H1 (cell line): ENCODE data around the gene DOCK10. TPM values are rescaled to one million over a fixed set of nuclear protein-coding genes. Genes with fewer than 3 reads are reported as not detected.

Source experiments
- CTCF ChIA-PET: fragments of 300-600 bp; sonication (Branson Sonifier 250); formaldehyde crosslinking; loops from one replicate; lab custom pipeline; 2021; ENCODE audit not compliant: partially characterized antibody; lab: Charles Lee
- POLR2A ChIA-PET: fragments of 300-600 bp; sonication (Branson Sonifier 250); formaldehyde crosslinking; loops from one replicate; lab custom pipeline; 2021; ENCODE audit warnings: inconsistent platforms; ENCODE audit not compliant: partially characterized antibody; lab: Charles Lee
- DNase-seq, 2 experiments: peaks; one replicate each; pipeline versions ENCODE4 v3.0.0 to v3.0.0-alpha.2; 2010 to 2022; ENCODE audit warnings: low spot score in 2 of 2, low read depth in 1 of 2, mixed read lengths in 1 of 2
- FAIRE-seq: peaks from 2 replicates; lab custom pipeline; 2011; peaks lifted over from hg19 to GRCh38; lab: Jason Lieb, UNC
- H2AFZ ChIP-seq: 2 replicates; pipeline ENCODE4 v1.8.1; 2012; ENCODE audit warnings: low read length, inconsistent platforms
- H2AK5ac ChIP-seq: 2 replicates; pipeline ENCODE4 v1.6.1; 2013; ENCODE audit warnings: low read depth, low read length
- H2BK120ac ChIP-seq: replicated peaks from 2 replicates; pipeline ENCODE3; 2013; ENCODE audit warnings: low read depth, low read length, inconsistent platforms
- H2BK12ac ChIP-seq: 2 replicates; pipeline ENCODE4 v1.6.1; 2013; ENCODE audit warnings: low read depth, low read length
- H2BK15ac ChIP-seq: 2 replicates; pipeline ENCODE4 v1.6.1; 2013; ENCODE audit warnings: low read length
- H2BK20ac ChIP-seq: 2 replicates; pipeline ENCODE4 v1.6.1; 2013; ENCODE audit warnings: low read length
- H2BK5ac ChIP-seq: 2 replicates; pipeline ENCODE4 v1.6.1; 2013; ENCODE audit warnings: low read depth, low read length
- H3K14ac ChIP-seq: 2 replicates; pipeline ENCODE4 v1.6.1; 2013; ENCODE audit warnings: inconsistent platforms; ENCODE audit not compliant: insufficient read length
- H3K18ac ChIP-seq: 2 replicates; pipeline ENCODE4 v1.6.1; 2013; ENCODE audit warnings: low read length; ENCODE audit errors: extremely low read depth
- H3K23ac ChIP-seq: 2 replicates; pipeline ENCODE4 v1.6.1; 2013; ENCODE audit warnings: inconsistent platforms; ENCODE audit not compliant: insufficient read length
- H3K23me2 ChIP-seq: 2 replicates; pipeline ENCODE4 v1.6.1; 2013; ENCODE audit warnings: low read depth, low read length
- H3K27ac ChIP-seq: 2 replicates; pipeline ENCODE4 v1.6.1; 2011; ENCODE audit warnings: low read depth, low read length, inconsistent platforms
- H3K27me3 ChIP-seq, 4 experiments: replicated peaks in 1 of 4; 1 replicate in 1 of 4; 2 replicates in 3 of 4; pipeline versions ENCODE4 v1.6.1 to v1.8.1; 2011 to 2013; ENCODE audit warnings: low read length in 3 of 4, mild to moderate bottlenecking in 3 of 4, inconsistent platforms in 2 of 4, mixed read lengths in 2 of 4, moderate library complexity in 1 of 4; ENCODE audit not compliant: control insufficient read depth in 3 of 4, insufficient read depth in 3 of 4; ENCODE audit errors: extremely low read depth in 1 of 4
- H3K36me3 ChIP-seq, 4 experiments: 2 replicates each; pipeline versions ENCODE4 v1.6.1 to v1.8.1; 2011 to 2013; ENCODE audit warnings: mild to moderate bottlenecking in 4 of 4, low read length in 3 of 4, moderate library complexity in 2 of 4, control low read depth in 1 of 4, inconsistent platforms in 1 of 4; ENCODE audit not compliant: insufficient read depth in 4 of 4, control insufficient read depth in 2 of 4
- H3K4ac ChIP-seq: replicated peaks from 2 replicates; pipeline ENCODE3; 2013; ENCODE audit warnings: low read length, low read depth, mixed read lengths, inconsistent platforms; ENCODE audit not compliant: insufficient read length
- H3K4me1 ChIP-seq, 4 experiments: replicated peaks in 1 of 4; 1 replicate in 1 of 4; 2 replicates in 3 of 4; pipeline versions ENCODE4 v1.6.1 to v1.8.1; 2011 to 2013; ENCODE audit warnings: low read length in 3 of 4, inconsistent platforms in 2 of 4, mixed read lengths in 1 of 4; ENCODE audit not compliant: insufficient read depth in 4 of 4, control insufficient read depth in 3 of 4
- H3K4me2 ChIP-seq, 2 experiments: 2 replicates each; pipeline versions ENCODE4 v1.6.1 to v1.8.1; 2011 to 2013; ENCODE audit warnings: low read depth in 2 of 2, low read length in 2 of 2, control low read depth in 1 of 2, inconsistent platforms in 1 of 2, mild to moderate bottlenecking in 1 of 2; ENCODE audit not compliant: insufficient read depth in 1 of 2
- H3K4me3 ChIP-seq, 4 experiments: fragments of 200-600, 300-600 bp in 1 of 4; sonication (generic), shearing (Covaris generic), sonication (Bioruptor Twin) in 1 of 4; 2 replicates each; pipeline versions ENCODE4 v1.5.1 to v1.8.1; 2011 to 2016; ENCODE audit warnings: low read length in 4 of 4, low read depth in 3 of 4, control low read depth in 2 of 4, inconsistent platforms in 2 of 4, mild to moderate bottlenecking in 2 of 4, mixed read lengths in 1 of 4, moderate library complexity in 1 of 4; ENCODE audit not compliant: insufficient read depth in 2 of 4; ENCODE audit errors: extremely low read depth in 1 of 4
- H3K56ac ChIP-seq: replicated peaks from 2 replicates; pipeline ENCODE3; 2013; ENCODE audit warnings: low read depth, mild to moderate bottlenecking, mixed read lengths, low read length, inconsistent platforms; ENCODE audit not compliant: insufficient read length
- H3K79me1 ChIP-seq: 2 replicates; pipeline ENCODE4 v1.6.1; 2013; ENCODE audit warnings: low read depth, low read length, control low read depth
- H3K79me2 ChIP-seq, 2 experiments: 2 replicates each; pipeline versions ENCODE4 v1.6.1 to v1.8.1; 2012 to 2013; ENCODE audit warnings: low read length in 2 of 2, mild to moderate bottlenecking in 2 of 2, inconsistent platforms in 1 of 2; ENCODE audit not compliant: insufficient read depth in 2 of 2, control insufficient read depth in 1 of 2
- H3K9ac ChIP-seq, 4 experiments: replicated peaks in 1 of 4; 1 replicate in 1 of 4; 2 replicates in 3 of 4; pipeline versions ENCODE4 v1.6.1 to v1.8.1; 2011 to 2013; ENCODE audit warnings: low read depth in 3 of 4, low read length in 3 of 4, control low read depth in 2 of 4, mild to moderate bottlenecking in 2 of 4, moderate library complexity in 2 of 4, inconsistent platforms in 1 of 4; ENCODE audit errors: extremely low read depth in 1 of 4
- H3K9me3 ChIP-seq, 2 experiments: 2 replicates each; pipeline versions ENCODE4 v1.6.1 to v1.8.1; 2012 to 2013; ENCODE audit warnings: mild to moderate bottlenecking in 2 of 2, moderate library complexity in 2 of 2, control low read depth in 1 of 2, inconsistent platforms in 1 of 2, low read depth in 1 of 2, low read length in 1 of 2, mixed read lengths in 1 of 2; ENCODE audit not compliant: insufficient read depth in 2 of 2
- H4K20me1 ChIP-seq, 2 experiments: replicated peaks in 1 of 2; 2 replicates each; pipeline versions ENCODE3 to v1.8.1; 2011 to 2013; ENCODE audit warnings: inconsistent platforms in 2 of 2, low read length in 2 of 2, mild to moderate bottlenecking in 1 of 2; ENCODE audit not compliant: insufficient read depth in 2 of 2, control insufficient read depth in 1 of 2
- H4K5ac ChIP-seq: 2 replicates; pipeline ENCODE4 v1.6.1; 2013; ENCODE audit warnings: low read length, low read depth, mixed read lengths, inconsistent platforms; ENCODE audit not compliant: insufficient read length
- H4K8ac ChIP-seq: 2 replicates; pipeline ENCODE4 v1.8.0; 2013; ENCODE audit warnings: mild to moderate bottlenecking, moderate library complexity, low read length, inconsistent platforms; ENCODE audit not compliant: insufficient read depth; ENCODE audit errors: extremely low read depth
- H4K91ac ChIP-seq: replicated peaks from 2 replicates; pipeline ENCODE3; 2013; ENCODE audit warnings: low read length, mixed read lengths, inconsistent platforms; ENCODE audit not compliant: insufficient read length
- EZH2 ChIP-seq: fragments of 200-600 bp; sonication (generic); IDR thresholded peaks from 2 replicates; pipeline ENCODE4 v1.7.1; 2012; ENCODE audit warnings: low read depth, mild to moderate bottlenecking, moderate library complexity, low read length, inconsistent platforms; ENCODE audit not compliant: severe bottlenecking
- GTF2F1 ChIP-seq: IDR thresholded peaks from 2 replicates; pipeline ENCODE4 v1.6.1; 2012; ENCODE audit warnings: low read depth, low read length, improper control_type of control experiment, borderline replicate concordance
- KDM4A ChIP-seq: IDR thresholded peaks from one replicate; pipeline ENCODE4 v1.7.1; 2012; ENCODE audit warnings: low read depth, mild to moderate bottlenecking, moderate library complexity, low read length, inconsistent platforms; ENCODE audit not compliant: severe bottlenecking
- POLR2A ChIP-seq, 2 experiments: IDR thresholded peaks; 1 replicate in 1 of 2; 2 replicates in 1 of 2; pipeline ENCODE4 v1.6.1; 2011; ENCODE audit warnings: low read depth in 2 of 2, low read length in 2 of 2, mild to moderate bottlenecking in 2 of 2; ENCODE audit errors: control extremely low read depth in 1 of 2
- RFX5 ChIP-seq: IDR thresholded peaks from 2 replicates; pipeline ENCODE4 v1.6.1; 2011; ENCODE audit warnings: low read depth, low read length, improper control_type of control experiment, borderline replicate concordance
- SIX5 ChIP-seq: IDR thresholded peaks from 2 replicates; pipeline ENCODE4 v1.6.1; 2011; ENCODE audit warnings: mild to moderate bottlenecking, low read depth, low read length
- SP2 ChIP-seq: IDR thresholded peaks from 2 replicates; pipeline ENCODE4 v1.6.1; 2012; ENCODE audit warnings: mild to moderate bottlenecking, low read length, inconsistent platforms
- WGBS, 2 experiments: shearing (Covaris generic) in 1 of 2; methylation state at CpG; one replicate each; pipeline versions ENCODE4 v1.1.6 to v1.1.7; 2013 to 2015; ENCODE audit warnings: low lambda C conversion rate in 2 of 2, mixed read lengths in 2 of 2, inconsistent platforms in 1 of 2, low coverage in 1 of 2, missing lambda C conversion rate in 1 of 2; ENCODE audit not compliant: insufficient replicate concordance in 2 of 2, insufficient coverage in 1 of 2, insufficient read length in 1 of 2; ENCODE audit errors: extremely low coverage in 1 of 2, missing lambda C conversion rate in 1 of 2; 5-methylcytosine and 5-hydroxymethylcytosine counted together
- polyA plus RNA-seq, 7 experiments: library from polyadenylated mRNA; depleted of rRNA in 3 of 7; stranded (reverse) in 5 of 7; unstranded in 2 of 7; fragments of >200 nt in 5 of 7; fragments of 200-250 nt in 2 of 7; gene quantifications; 1 replicate in 5 of 7; 2 replicates in 1 of 7; 4 replicates in 1 of 7; pipeline versions ENCODE4 v1.2.1 to v1.2.3, GENCODE V29; 2011 to 2013; ENCODE audit warnings: missing spikeins in 2 of 7, mixed read lengths in 2 of 7
- total RNA-seq: library from RNA; stranded (reverse); fragmentation: NEBNext Ultra II Directional; extraction: Animal tissue kit (Norgen Biotek cat#: 25700); gene quantifications from 2 replicates; pipeline ENCODE4 v1.2.1, GENCODE V29; 2021

The DOCK10 gene
- total and polyA plus RNA-seq, 2 of the 8 experiments (the other 6 are each of a cell fraction or from before 2014, with no cell fraction given): 0.33 to 1.6 TPM

- Histone ChIP-seq H3K23ac (no peak overlapping the region), H4K8ac (no peak overlapping the region), H3K9ac (no peak overlapping the region), H2BK15ac (no peak overlapping the region), H3K79me1 (no peaks in the 10 kb centered on the region), H3K79me2 (no peaks in the 10 kb centered on the region), H3K4ac (no peak overlapping the region), H3K36me3 (no peaks in the 10 kb centered on the region), H3K23me2 (no peaks in the 10 kb centered on the region), H3K14ac (no peak overlapping the region), H3K27ac (no peak overlapping the region), H2BK5ac (no peak overlapping the region), H2BK20ac (no peak overlapping the region), H3K56ac (no peak overlapping the region), H4K5ac (no peak overlapping the region), H3K18ac (no peak overlapping the region), H2BK120ac (no peak overlapping the region), H2AK5ac (no peak overlapping the region), H3K4me1 (no peaks in the 10 kb centered on the region), H2AFZ (no peak overlapping the region), H3K4me3 (no peak overlapping the region), H3K9me3 (no peaks in the 10 kb centered on the region), H4K91ac (no peak overlapping the region), H3K4me2 (no peak overlapping the region), H3K27me3 (no peaks in the 10 kb centered on the region), H4K20me1 (no peaks in the 10 kb centered on the region), H2BK12ac (no peak overlapping the region)
- no peak for DNase-seq
- no peak for TF ChIP-seq SP2
- no peak for TF ChIP-seq SIX5
- no peak for TF ChIP-seq EZH2
- TF ChIP-seq RFX5: no peak
- no peak for TF ChIP-seq POLR2A (IDR thresholded peaks at IDR 0.05; ENCODE audit: control extremely low read depth in 1 of 2, low read depth in 2 of 2, low read length in 2 of 2)
- no peak for TF ChIP-seq KDM4A
- no peak for TF ChIP-seq GTF2F1
- CTCF ChIA-PET: no interaction called here
- WGBS, 2 experiments: 89% methylated on average over 3 of the region's 3 CpGs; no CpG with 5 or more reads in 1 of the 2 experiments
- no peak for FAIRE-seq
- POLR2A ChIA-PET: no interaction called here
Measured at GRCh38 chr2:224959556-224959955, 82.7 kb downstream of the DOCK10 start.
